K562 (cell line): Measurements from ENCODE around the gene ABCC10. TPM values are rescaled to one million over a fixed set of nuclear protein-coding genes. Genes with fewer than 3 reads are reported as not detected.

Experiments
- ARID1B ChIP-seq: fragments of 450-650 bp; IDR thresholded peaks from 2 replicates; pipeline ENCODE4 v1.6.1; 2016; ENCODE audit warnings: antibody characterized with exemption, mild to moderate bottlenecking, inconsistent platforms
- CHD4 ChIP-seq: fragments of 200-600 bp; sonication (generic); IDR thresholded peaks from 3 replicates; pipeline ENCODE4 v1.6.1; 2012; ENCODE audit warnings: low read depth, mild to moderate bottlenecking, mixed read lengths, low read length, inconsistent platforms; ENCODE audit not compliant: insufficient read depth, insufficient replicate concordance, poor library complexity, severe bottlenecking
- ILK ChIP-seq: fragments of 450-650 bp; IDR thresholded peaks from 2 replicates; pipeline ENCODE4 v1.6.1; 2016; ENCODE audit warnings: missing genetic modification characterization, low read depth, mild to moderate bottlenecking, missing compliant biosample characterization, moderate library complexity, borderline replicate concordance
- KDM4B ChIP-seq, 2 experiments: fragments of 450-650 bp in 1 of 2; sonication (generic) in 1 of 2; IDR thresholded peaks; 2 replicates each; pipeline ENCODE4 v1.6.1; 2016 to 2017; ENCODE audit warnings: borderline replicate concordance in 2 of 2, antibody characterized with exemption in 1 of 2, low read depth in 1 of 2, mild to moderate bottlenecking in 1 of 2
- L3MBTL2 ChIP-seq: fragments of 450-650 bp; IDR thresholded peaks from 2 replicates; pipeline ENCODE4 v1.6.1; 2016; ENCODE audit warnings: mild to moderate bottlenecking, moderate library complexity
- LCOR ChIP-seq: sonication (generic); formaldehyde crosslinking; IDR thresholded peaks from 2 replicates; pipeline ENCODE4 v1.8.0; 2022; ENCODE audit warnings: mild to moderate bottlenecking, missing genetic modification reagents
- MITF ChIP-seq: IDR thresholded peaks from 2 replicates; pipeline ENCODE4 v1.6.1; 2014; ENCODE audit warnings: antibody characterized with exemption
- MXI1 ChIP-seq: IDR thresholded peaks from 2 replicates; pipeline ENCODE4 v1.6.1; 2011; ENCODE audit warnings: low read depth, mild to moderate bottlenecking, improper control_type of control experiment, low read length
- SMAD1 ChIP-seq: fragments of 150-350 bp; IDR thresholded peaks from 2 replicates; pipeline ENCODE4 v1.6.1; 2014; ENCODE audit warnings: low read length, low read depth; ENCODE audit not compliant: partially characterized antibody
- SMARCA5 ChIP-seq: fragments of 450-650 bp; IDR thresholded peaks from 2 replicates; pipeline ENCODE4 v1.6.1; 2016
- SRSF7 ChIP-seq: fragments of 200-400 bp; formaldehyde crosslinking; optimal IDR thresholded peaks from 2 replicates; pipeline ENCODE3; 2017; ENCODE audit warnings: mild to moderate bottlenecking, low read depth, low read length
- TAL1 ChIP-seq: fragments of 450-650 bp; IDR thresholded peaks from 2 replicates; pipeline ENCODE4 v1.6.1; 2016; ENCODE audit warnings: mild to moderate bottlenecking
- TCF7 ChIP-seq: sonication (generic); IDR thresholded peaks from 2 replicates; pipeline ENCODE4 v1.6.1; 2016; ENCODE audit warnings: antibody characterized with exemption, borderline replicate concordance
- TRIM24 ChIP-seq, 2 experiments: fragments of 450-650 bp; IDR thresholded peaks; 2 replicates each; pipeline ENCODE4 v1.6.1; 2016
- ZNF239 ChIP-seq: fragments of 250-450 bp; sonication (Bioruptor Pico); IDR thresholded peaks from 2 replicates; pipeline ENCODE4 v1.4.0; 2020; ENCODE audit warnings: mild to moderate bottlenecking
- ZNF384 ChIP-seq: IDR thresholded peaks from 2 replicates; pipeline ENCODE4 v1.6.1; 2012; ENCODE audit warnings: low read depth, low read length, improper control_type of control experiment
- ZNF586 ChIP-seq: fragments of 450-650 bp; formaldehyde crosslinking; conservative IDR thresholded peaks from 2 replicates; pipeline ENCODE4 v1.4.0; 2020; ENCODE audit warnings: mild to moderate bottlenecking, moderate library complexity
- polyA plus RNA-seq, 8 experiments: library from polyadenylated mRNA; depleted of rRNA in 4 of 8; stranded (reverse) in 5 of 8; unstranded in 3 of 8; fragments of >200 nt; fragmentation: Nextera tagmentation in 2 of 8; fragmentation: Illumina TruSeq in 1 of 8; extraction: Ambion mirVana in 2 of 8; extraction: Trizol in 1 of 8; gene quantifications; 2 replicates each; pipeline versions ENCODE4 v1.2.1 to v1.2.3, GENCODE V29; 2011 to 2014; ENCODE audit warnings: inconsistent platforms in 1 of 8, missing spikeins in 1 of 8
- total RNA-seq, 7 experiments: library from RNA; depleted of rRNA in 6 of 7; stranded (reverse); fragments of >200 nt in 6 of 7; fragmentation: Illumina TruSeq in 2 of 7; extraction: Trizol in 2 of 7; gene quantifications; 2 replicates each; pipeline versions ENCODE4 v1.2.1 to v1.2.3, GENCODE V29; 2011 to 2021; ENCODE audit warnings: low replicate concordance in 1 of 7
- TF ChIP-seq, protein P1 (sequence below): fragments of 250-450 bp; sonication (Bioruptor Pico); IDR thresholded peaks from 2 replicates; pipeline ENCODE4 v1.9.0; 2021; ENCODE audit warnings: mild to moderate bottlenecking, inconsistent platforms
- TF ChIP-seq, protein P2 (sequence below): fragments of 450-650 bp; formaldehyde crosslinking; IDR thresholded peaks from 2 replicates; pipeline ENCODE4 v1.4.0; 2022; ENCODE audit warnings: missing genetic modification characterization
- TF ChIP-seq, protein P3 (sequence below): fragments of 200-400 bp; formaldehyde crosslinking; IDR thresholded peaks from 2 replicates; pipeline ENCODE4 v1.6.1; 2017; ENCODE audit warnings: mild to moderate bottlenecking, low read depth, low read length, moderate library complexity
- TF ChIP-seq, protein P4 (sequence below): sonication (generic); formaldehyde crosslinking; IDR thresholded peaks from 2 replicates; pipeline ENCODE4 v1.8.0; 2022; ENCODE audit warnings: mild to moderate bottlenecking, missing genetic modification reagents

Gene ABCC10
- total and polyA plus RNA-seq, 9 of the 15 experiments (the other 6 are each of a cell fraction or from before 2014, with no cell fraction given): 2.4 to 29.1 (median 13.7) TPM

GRCh38 chr6:43427406-43428111 is at the start of gene ABCC10 (continued):
- TF ChIP-seq, protein P1, sequence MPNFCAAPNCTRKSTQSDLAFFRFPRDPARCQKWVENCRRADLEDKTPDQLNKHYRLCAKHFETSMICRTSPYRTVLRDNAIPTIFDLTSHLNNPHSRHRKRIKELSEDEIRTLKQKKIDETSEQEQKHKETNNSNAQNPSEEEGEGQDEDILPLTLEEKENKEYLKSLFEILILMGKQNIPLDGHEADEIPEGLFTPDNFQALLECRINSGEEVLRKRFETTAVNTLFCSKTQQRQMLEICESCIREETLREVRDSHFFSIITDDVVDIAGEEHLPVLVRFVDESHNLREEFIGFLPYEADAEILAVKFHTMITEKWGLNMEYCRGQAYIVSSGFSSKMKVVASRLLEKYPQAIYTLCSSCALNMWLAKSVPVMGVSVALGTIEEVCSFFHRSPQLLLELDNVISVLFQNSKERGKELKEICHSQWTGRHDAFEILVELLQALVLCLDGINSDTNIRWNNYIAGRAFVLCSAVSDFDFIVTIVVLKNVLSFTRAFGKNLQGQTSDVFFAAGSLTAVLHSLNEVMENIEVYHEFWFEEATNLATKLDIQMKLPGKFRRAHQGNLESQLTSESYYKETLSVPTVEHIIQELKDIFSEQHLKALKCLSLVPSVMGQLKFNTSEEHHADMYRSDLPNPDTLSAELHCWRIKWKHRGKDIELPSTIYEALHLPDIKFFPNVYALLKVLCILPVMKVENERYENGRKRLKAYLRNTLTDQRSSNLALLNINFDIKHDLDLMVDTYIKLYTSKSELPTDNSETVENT (CRISPR knock-in tag): peak; percentile 66; the same call in 1 of the 2 replicates
- TF ChIP-seq MITF (no peak), MXI1 (0 out of 2 replicates have a peak, but pooled peaks have one; percentile 14), SMARCA5 (no peak), ARID1B (0 out of 2 replicates have a peak, but pooled peaks have one; percentile 13), ZNF586 (CRISPR knock-in tag) (no peak), CHD4 (no peak), ZNF239 (CRISPR knock-in tag) (no peak), TAL1 (no peak), SMAD1 (peak; percentile 50), LCOR (CRISPR knock-in tag) (peak; percentile 23; the same call in 1 of the 2 replicates), KDM4B (IDR thresholded peaks at IDR 0.05; ENCODE audit: borderline replicate concordance in 2 of 2, low read depth in 1 of 2) (no peak; a peak in 1 of 4 replicates), TCF7 (no peak), L3MBTL2 (peak; percentile 65), ZNF384 (peak; percentile 89), TRIM24 (IDR thresholded peaks at IDR 0.05) (no peak), ILK (no peak), SRSF7 (no peak)
- TF ChIP-seq, protein P2, sequence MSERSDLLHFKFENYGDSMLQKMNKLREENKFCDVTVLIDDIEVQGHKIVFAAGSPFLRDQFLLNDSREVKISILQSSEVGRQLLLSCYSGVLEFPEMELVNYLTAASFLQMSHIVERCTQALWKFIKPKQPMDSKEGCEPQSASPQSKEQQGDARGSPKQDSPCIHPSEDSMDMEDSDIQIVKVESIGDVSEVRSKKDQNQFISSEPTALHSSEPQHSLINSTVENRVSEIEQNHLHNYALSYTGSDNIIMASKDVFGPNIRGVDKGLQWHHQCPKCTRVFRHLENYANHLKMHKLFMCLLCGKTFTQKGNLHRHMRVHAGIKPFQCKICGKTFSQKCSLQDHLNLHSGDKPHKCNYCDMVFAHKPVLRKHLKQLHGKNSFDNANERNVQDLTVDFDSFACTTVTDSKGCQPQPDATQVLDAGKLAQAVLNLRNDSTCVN: no peak
- TF ChIP-seq, protein P3, sequence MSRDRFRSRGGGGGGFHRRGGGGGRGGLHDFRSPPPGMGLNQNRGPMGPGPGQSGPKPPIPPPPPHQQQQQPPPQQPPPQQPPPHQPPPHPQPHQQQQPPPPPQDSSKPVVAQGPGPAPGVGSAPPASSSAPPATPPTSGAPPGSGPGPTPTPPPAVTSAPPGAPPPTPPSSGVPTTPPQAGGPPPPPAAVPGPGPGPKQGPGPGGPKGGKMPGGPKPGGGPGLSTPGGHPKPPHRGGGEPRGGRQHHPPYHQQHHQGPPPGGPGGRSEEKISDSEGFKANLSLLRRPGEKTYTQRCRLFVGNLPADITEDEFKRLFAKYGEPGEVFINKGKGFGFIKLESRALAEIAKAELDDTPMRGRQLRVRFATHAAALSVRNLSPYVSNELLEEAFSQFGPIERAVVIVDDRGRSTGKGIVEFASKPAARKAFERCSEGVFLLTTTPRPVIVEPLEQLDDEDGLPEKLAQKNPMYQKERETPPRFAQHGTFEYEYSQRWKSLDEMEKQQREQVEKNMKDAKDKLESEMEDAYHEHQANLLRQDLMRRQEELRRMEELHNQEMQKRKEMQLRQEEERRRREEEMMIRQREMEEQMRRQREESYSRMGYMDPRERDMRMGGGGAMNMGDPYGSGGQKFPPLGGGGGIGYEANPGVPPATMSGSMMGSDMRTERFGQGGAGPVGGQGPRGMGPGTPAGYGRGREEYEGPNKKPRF: no peak
- TF ChIP-seq, protein P4, sequence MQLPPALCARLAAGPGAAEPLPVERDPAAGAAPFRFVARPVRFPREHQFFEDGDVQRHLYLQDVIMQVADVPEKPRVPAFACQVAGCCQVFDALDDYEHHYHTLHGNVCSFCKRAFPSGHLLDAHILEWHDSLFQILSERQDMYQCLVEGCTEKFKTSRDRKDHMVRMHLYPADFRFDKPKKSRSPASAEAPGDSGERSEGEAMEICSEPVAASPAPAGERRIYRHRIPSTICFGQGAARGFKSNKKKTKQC (CRISPR knock-in tag): peak; percentile 16; the same call in 1 of the 2 replicates
